Fibroblast of lung (primary cell): Measurements from ENCODE around the gene TSHZ2. TPM values are rescaled to one million over a fixed set of nuclear protein-coding genes. Genes with fewer than 3 reads are reported as not detected.

Experiments
- DNase-seq, 2 donors: peaks; one replicate each; pipeline versions ENCODE4 v3.0.0 to v3.0.0-alpha.2; 2010; ENCODE audit warnings: low read depth in 2 of 2
- H2AFZ ChIP-seq: 2 replicates; pipeline ENCODE4 v1.5.1; 2012; ENCODE audit warnings: low read length, control low read depth, inconsistent platforms
- H3K27ac ChIP-seq: 2 replicates; pipeline ENCODE4 v1.5.1; 2011; ENCODE audit warnings: low read length, control low read depth; ENCODE audit not compliant: insufficient read depth
- H3K27me3 ChIP-seq: 2 replicates; pipeline ENCODE4 v1.5.1; 2011; ENCODE audit warnings: mild to moderate bottlenecking, low read length; ENCODE audit not compliant: control insufficient read depth, insufficient read depth
- H3K36me3 ChIP-seq: 2 replicates; pipeline ENCODE4 v1.5.1; 2011; ENCODE audit warnings: low read length; ENCODE audit not compliant: control insufficient read depth, insufficient read depth
- H3K4me1 ChIP-seq: 2 replicates; pipeline ENCODE4 v1.5.1; 2011; ENCODE audit warnings: low read length; ENCODE audit not compliant: control insufficient read depth, insufficient read depth; ENCODE audit errors: extremely low read depth
- H3K4me2 ChIP-seq: 2 replicates; pipeline ENCODE4 v1.5.1; 2011; ENCODE audit warnings: low read length, control low read depth; ENCODE audit not compliant: insufficient read depth; ENCODE audit errors: extremely low read depth
- H3K4me3 ChIP-seq, 4 experiments: fragments of 200-600 bp in 1 of 4; sonication (generic) in 1 of 4; replicated peaks in 1 of 4; 2 replicates each; pipeline ENCODE4 v1.5.1; 2011 to 2016; ENCODE audit warnings: low read length in 4 of 4, low read depth in 3 of 4, mild to moderate bottlenecking in 3 of 4, control low read depth in 2 of 4, inconsistent platforms in 1 of 4, mixed read lengths in 1 of 4; ENCODE audit not compliant: insufficient read depth in 1 of 4; ENCODE audit errors: control extremely low read depth in 1 of 4
- H3K79me2 ChIP-seq: 2 replicates; pipeline ENCODE4 v1.5.1; 2012; ENCODE audit warnings: mild to moderate bottlenecking, low read length, inconsistent platforms; ENCODE audit not compliant: control insufficient read depth, insufficient read depth
- H3K9ac ChIP-seq: 2 replicates; pipeline ENCODE4 v1.5.1; 2011; ENCODE audit warnings: mild to moderate bottlenecking, low read length, control low read depth; ENCODE audit not compliant: insufficient read depth
- H3K9me3 ChIP-seq: 2 replicates; pipeline ENCODE4 v1.5.1; 2012; ENCODE audit warnings: low read depth, low read length; ENCODE audit not compliant: control insufficient read depth, insufficient read depth
- H4K20me1 ChIP-seq: 2 replicates; pipeline ENCODE4 v1.5.1; 2011; ENCODE audit warnings: low read length; ENCODE audit not compliant: control insufficient read depth, insufficient read depth; ENCODE audit errors: extremely low read depth
- EZH2 ChIP-seq: IDR thresholded peaks from 2 replicates; pipeline ENCODE4 v1.5.1; 2012; ENCODE audit warnings: low read length, control low read depth, mild to moderate bottlenecking; ENCODE audit errors: missing control alignments
- polyA plus RNA-seq, 2 donors: library from polyadenylated mRNA; depleted of rRNA in 1 of 2; stranded (reverse) in 1 of 2; unstranded in 1 of 2; fragments of >200 nt; gene quantifications; 2 replicates each; pipeline ENCODE4 v1.2.1, GENCODE V29; 2011 to 2012; ENCODE audit warnings: missing spikeins in 1 of 2
- total RNA-seq: library from RNA; depleted of rRNA; stranded (reverse); fragments of >200 nt; gene quantifications from 2 replicates; pipeline ENCODE4 v1.2.1, GENCODE V29; 2014
- TF ChIP-seq, protein P1 (sequence below), 2 donors: IDR thresholded peaks in 1 of 2; conservative IDR thresholded peaks in 1 of 2; 1 replicate in 1 of 2; 2 replicates in 1 of 2; pipeline ENCODE4 v1.5.1; 2011 to 2012; ENCODE audit warnings: low read length in 2 of 2, control low read depth in 1 of 2, inconsistent platforms in 1 of 2, low read depth in 1 of 2, mild to moderate bottlenecking in 1 of 2

Gene TSHZ2
- total and polyA plus RNA-seq, 2 donors (not counting 1 experiment from before 2014, with no cell fraction given): 0.15 to 2.6 TPM

DNA sequence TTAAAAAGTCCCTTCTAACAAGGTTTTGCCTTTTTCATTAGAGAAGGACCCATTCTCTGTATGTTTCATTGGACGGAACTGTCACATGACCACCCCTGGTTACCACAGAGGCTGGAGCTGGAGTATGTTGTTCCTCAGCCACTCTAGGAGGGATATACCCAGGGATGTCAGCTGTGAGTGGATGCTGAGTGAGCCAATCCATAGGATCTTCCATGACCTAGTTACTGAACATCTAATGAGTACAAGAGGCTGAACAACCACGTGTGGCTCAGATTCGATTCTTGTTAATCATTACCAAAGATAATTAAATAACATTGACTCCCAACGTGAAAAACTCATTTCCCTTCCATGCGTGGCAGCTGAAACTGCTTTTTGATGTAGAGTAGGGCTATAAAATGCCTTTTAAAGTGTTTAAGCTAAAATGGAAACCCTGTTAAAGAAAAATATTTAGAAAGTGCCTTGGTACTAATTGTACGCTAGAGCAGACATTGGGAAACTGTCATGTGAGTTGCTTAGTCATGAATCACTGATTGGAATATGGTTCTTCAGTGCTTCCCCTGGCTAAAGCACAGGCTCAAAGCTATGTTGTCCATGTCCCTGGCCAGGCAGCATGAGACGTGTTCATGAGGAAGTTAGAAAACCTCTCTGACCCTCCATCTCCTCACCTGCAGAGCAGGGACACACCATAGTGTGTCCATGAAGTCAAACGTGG, 365.4 kb downstream of the TSHZ2 start:
- no peaks in the 10 kb centered on the region for H3K79me2 ChIP-seq
- no peaks in the 10 kb centered on the region for H4K20me1 ChIP-seq
- H3K9me3 ChIP-seq: no peaks in the 10 kb centered on the region
- H3K27me3 ChIP-seq: no peaks in the 10 kb centered on the region
- no peak overlapping the region for H3K9ac ChIP-seq
- H3K36me3 ChIP-seq: no peaks in the 10 kb centered on the region
- H3K4me3 ChIP-seq: no peak overlapping the region
- H2AFZ ChIP-seq: no peak overlapping the region
- no peaks in the 10 kb centered on the region for H3K4me1 ChIP-seq
- H3K27ac ChIP-seq: no peak overlapping the region
- TF ChIP-seq EZH2: no peak
- TF ChIP-seq, protein P1, sequence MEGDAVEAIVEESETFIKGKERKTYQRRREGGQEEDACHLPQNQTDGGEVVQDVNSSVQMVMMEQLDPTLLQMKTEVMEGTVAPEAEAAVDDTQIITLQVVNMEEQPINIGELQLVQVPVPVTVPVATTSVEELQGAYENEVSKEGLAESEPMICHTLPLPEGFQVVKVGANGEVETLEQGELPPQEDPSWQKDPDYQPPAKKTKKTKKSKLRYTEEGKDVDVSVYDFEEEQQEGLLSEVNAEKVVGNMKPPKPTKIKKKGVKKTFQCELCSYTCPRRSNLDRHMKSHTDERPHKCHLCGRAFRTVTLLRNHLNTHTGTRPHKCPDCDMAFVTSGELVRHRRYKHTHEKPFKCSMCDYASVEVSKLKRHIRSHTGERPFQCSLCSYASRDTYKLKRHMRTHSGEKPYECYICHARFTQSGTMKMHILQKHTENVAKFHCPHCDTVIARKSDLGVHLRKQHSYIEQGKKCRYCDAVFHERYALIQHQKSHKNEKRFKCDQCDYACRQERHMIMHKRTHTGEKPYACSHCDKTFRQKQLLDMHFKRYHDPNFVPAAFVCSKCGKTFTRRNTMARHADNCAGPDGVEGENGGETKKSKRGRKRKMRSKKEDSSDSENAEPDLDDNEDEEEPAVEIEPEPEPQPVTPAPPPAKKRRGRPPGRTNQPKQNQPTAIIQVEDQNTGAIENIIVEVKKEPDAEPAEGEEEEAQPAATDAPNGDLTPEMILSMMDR (conservative IDR thresholded peaks at IDR 0.05 in 1 of 2, IDR thresholded peaks at IDR 0.05 in 1 of 2; ENCODE audit: low read depth in 1 of 2, low read length in 2 of 2): no peak
- DNase-seq: no peak
- no peak overlapping the region for H3K4me2 ChIP-seq

DNA sequence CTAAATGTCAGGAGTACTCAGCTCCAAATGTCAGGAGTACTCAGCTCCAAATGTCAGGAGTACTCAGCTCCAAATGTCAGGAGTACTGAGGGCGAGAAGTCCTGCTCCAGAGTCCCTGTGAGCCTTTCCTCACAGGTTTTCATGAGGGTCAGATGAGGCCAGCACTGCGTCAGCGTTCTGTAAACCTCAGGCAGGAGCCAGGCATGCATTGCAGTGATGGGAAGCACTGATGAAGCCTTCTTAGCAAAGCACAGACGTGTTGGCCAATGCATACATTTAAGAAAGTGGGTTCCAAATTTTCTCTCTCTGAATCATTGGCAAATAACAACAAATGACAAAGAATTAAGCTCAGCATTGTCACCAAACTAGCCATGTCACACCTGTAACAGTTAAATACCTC, 366.6 kb downstream of the TSHZ2 start:
- H3K27me3 ChIP-seq: no peaks in the 10 kb centered on the region
- H3K4me1 ChIP-seq: no peaks in the 10 kb centered on the region
- no peaks in the 10 kb centered on the region for H4K20me1 ChIP-seq
- no peak overlapping the region for H3K4me3 ChIP-seq
- H2AFZ ChIP-seq: no peak overlapping the region
- no peak overlapping the region for H3K27ac ChIP-seq
- H3K9me3 ChIP-seq: no peaks in the 10 kb centered on the region
- no peaks in the 10 kb centered on the region for H3K36me3 ChIP-seq
- no peak overlapping the region for H3K4me2 ChIP-seq
- no peaks in the 10 kb centered on the region for H3K79me2 ChIP-seq
- H3K9ac ChIP-seq: no peak overlapping the region
- no peak for TF ChIP-seq EZH2
- TF ChIP-seq, protein P1 (conservative IDR thresholded peaks at IDR 0.05 in 1 of 2, IDR thresholded peaks at IDR 0.05 in 1 of 2; ENCODE audit: low read depth in 1 of 2, low read length in 2 of 2): no peak
- no peak for DNase-seq

DNA sequence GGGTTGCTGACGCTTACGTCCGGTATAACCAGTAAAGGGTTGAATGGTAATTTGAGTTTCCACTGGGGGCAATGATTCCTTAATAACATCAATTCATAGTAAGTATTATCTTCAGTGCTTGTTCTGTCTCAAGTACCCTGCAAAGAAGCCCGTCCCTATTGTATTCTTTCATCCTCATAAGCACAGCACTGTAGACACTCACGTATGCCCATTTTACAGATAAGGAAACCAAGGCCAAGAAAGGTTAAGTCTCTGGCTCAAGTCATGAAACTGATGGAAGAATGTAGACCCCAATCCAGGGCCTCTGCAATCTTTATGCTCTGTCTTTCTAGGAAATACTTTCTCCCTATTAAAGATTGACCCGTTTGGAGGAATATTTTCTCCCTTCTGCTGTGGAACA, 370.3 kb downstream of the TSHZ2 start:
- Histone ChIP-seq H3K27me3 (no peaks in the 10 kb centered on the region), H2AFZ (no peak overlapping the region), H3K4me2 (no peak overlapping the region), H3K4me1 (no peaks in the 10 kb centered on the region), H4K20me1 (no peaks in the 10 kb centered on the region), H3K27ac (no peak overlapping the region), H3K79me2 (no peaks in the 10 kb centered on the region), H3K9ac (no peak overlapping the region), H3K36me3 (no peaks in the 10 kb centered on the region), H3K4me3 (no peak overlapping the region), H3K9me3 (no peaks in the 10 kb centered on the region)
- TF ChIP-seq, protein P1 (conservative IDR thresholded peaks at IDR 0.05 in 1 of 2, IDR thresholded peaks at IDR 0.05 in 1 of 2; ENCODE audit: low read depth in 1 of 2, low read length in 2 of 2): no peak
- TF ChIP-seq EZH2: no peak
- no peak for DNase-seq
